Calu3 (cell line): ENCODE results near the gene PRXL2A. TPM values are rescaled to one million over a fixed set of nuclear protein-coding genes. Genes with fewer than 3 reads are reported as not detected.

Experiments used
- BruUV-seq: library from RNA; stranded (reverse); fragments of 400-500 nt; replicated peaks from 2 replicates; lab custom pipeline; 2021; lab: Mats Ljungman, UMichigan
- CTCF ChIA-PET: fragments of 300-600 bp; sonication (Branson Sonifier 250); formaldehyde crosslinking; loops from one replicate; lab custom pipeline; 2022; ENCODE audit warnings: antibody characterized with exemption; lab: Charles Lee
- DNase-seq: peaks from one replicate; pipeline ENCODE4 v3.0.0; 2022
- H3K27ac Mint-ChIP-seq: one replicate; pipeline ENCODE4 v1.8.0; 2022; ENCODE audit warnings: mixed read lengths; ENCODE audit not compliant: unreplicated experiment
- H3K27me3 Mint-ChIP-seq: one replicate; pipeline ENCODE4 v1.8.0; 2022; ENCODE audit warnings: mixed read lengths; ENCODE audit not compliant: unreplicated experiment
- H3K36me3 Mint-ChIP-seq: one replicate; pipeline ENCODE4 v1.8.0; 2022; ENCODE audit warnings: mild to moderate bottlenecking, moderate library complexity, mixed read lengths; ENCODE audit not compliant: insufficient read depth, unreplicated experiment
- H3K4me1 Mint-ChIP-seq: one replicate; pipeline ENCODE4 v1.8.0; 2022; ENCODE audit warnings: mild to moderate bottlenecking, low read depth, mixed read lengths; ENCODE audit not compliant: unreplicated experiment
- H3K4me3 Mint-ChIP-seq: one replicate; pipeline ENCODE4 v1.8.0; 2022; ENCODE audit warnings: mild to moderate bottlenecking, low read depth, moderate library complexity, mixed read lengths; ENCODE audit not compliant: unreplicated experiment
- H3K9me3 Mint-ChIP-seq: one replicate; pipeline ENCODE4 v1.8.0; 2022; ENCODE audit warnings: low read depth, mixed read lengths; ENCODE audit not compliant: unreplicated experiment
- CTCF ChIP-seq: fragments of 200-600 bp; IDR thresholded peaks from one replicate; pipeline ENCODE4 v1.8.0; 2022; ENCODE audit warnings: antibody characterized with exemption; ENCODE audit not compliant: unreplicated experiment
- intact Hi-C: fragments of 100-400 bp; cut with micrococcal nuclease; formaldehyde crosslinking; loops from one replicate; pipeline ENCODE4 v1.10.0; 2022; ENCODE audit not compliant: unreplicated experiment
- total RNA-seq: library from RNA; stranded (reverse); gene quantifications from 2 replicates; pipeline ENCODE4 v1.2.3, GENCODE V29; 2022

The PRXL2A gene
- total RNA-seq, 1 experiment from 2014 or later: 67.2 TPM

GRCh38 chr10:80371467-80371866, 36.9 kb upstream of the PRXL2A start:
- DNase-seq: no peak
- H3K27me3 Mint-ChIP-seq: peaks cover 40% of the 10 kb centered on the region
- no peak overlapping the region for H3K27ac Mint-ChIP-seq
- no peak for TF ChIP-seq CTCF
- CTCF ChIA-PET: interaction anchor here (0.7 kb wide), 1 partner anchor 180 kb away, joined by 4 read pairs; no protein-coding TSS in a partner anchor
- H3K9me3 Mint-ChIP-seq: peaks cover 3% of the 10 kb centered on the region
- H3K4me1 Mint-ChIP-seq: no peaks in the 10 kb centered on the region
- H3K36me3 Mint-ChIP-seq: no peaks in the 10 kb centered on the region
- no TSS peak for BruUV-seq
- intact Hi-C loops: no loop called here
- H3K4me3 Mint-ChIP-seq: no peak overlapping the region

GRCh38 chr10:80372675-80373074, 35.7 kb upstream of the PRXL2A start:
- DNase-seq: no peak
- Mint-ChIP-seq H3K36me3 (no peaks in the 10 kb centered on the region), H3K4me3 (no peak overlapping the region), H3K27me3 (peaks cover 40% of the 10 kb centered on the region), H3K9me3 (peaks cover 3% of the 10 kb centered on the region), H3K4me1 (no peaks in the 10 kb centered on the region), H3K27ac (no peak overlapping the region)
- BruUV-seq: no TSS peak
- no peak for TF ChIP-seq CTCF
- intact Hi-C loops: no loop called here
- CTCF ChIA-PET: interaction anchor here (1.2 kb wide), 1 partner anchor 16 kb away, joined by 3 read pairs; the partner anchor contains the start of genes DYDC1 and DYDC2

GRCh38 chr10:80373502-80373901, 34.8 kb upstream of the PRXL2A start:
- BruUV-seq: no TSS peak
- intact Hi-C loops: no loop called here
- CTCF ChIA-PET: no interaction called here

GRCh38 chr10:80379701-80380100, 28.6 kb upstream of the PRXL2A start:
- CTCF ChIA-PET: interaction anchor here (0.7 kb wide), 1 partner anchor 54 kb away, joined by 3 read pairs; no protein-coding TSS in a partner anchor
- Mint-ChIP-seq H3K4me3 (no peak overlapping the region), H3K27me3 (peaks cover 17% of the 10 kb centered on the region), H3K9me3 (no peaks in the 10 kb centered on the region), H3K36me3 (no peaks in the 10 kb centered on the region), H3K27ac (no peak overlapping the region), H3K4me1 (peaks cover 7% of the 10 kb centered on the region)
- intact Hi-C loops: loop anchor here (5.0 to 10.0 kb wide), 3 partner anchors 128 to 635 kb away; no protein-coding TSS in a partner anchor
- DNase-seq: no peak
- no peak for TF ChIP-seq CTCF
- BruUV-seq: no TSS peak

More at GRCh38 chr10:80373502-80373901, 34.8 kb upstream of the PRXL2A start:
- no peaks in the 10 kb centered on the region for H3K4me1 Mint-ChIP-seq
- no peak for DNase-seq
- H3K4me3 Mint-ChIP-seq: no peak overlapping the region
- H3K9me3 Mint-ChIP-seq: no peaks in the 10 kb centered on the region
- peaks cover 32% of the 10 kb centered on the region for H3K27me3 Mint-ChIP-seq
- H3K27ac Mint-ChIP-seq: no peak overlapping the region
- H3K36me3 Mint-ChIP-seq: no peaks in the 10 kb centered on the region
- TF ChIP-seq CTCF: no peak
